GM18909 (cell line): ENCODE results near the gene SPOCK1.
"Not testable (repeated sequence)": the region's sequence is repeated elsewhere in the genome, so short reads cannot be mapped to it uniquely, and the experiment has no call there.

Experiments
- ATAC-seq: cut with Tn5 transposase; IDR thresholded peaks from one replicate; pipeline ENCODE4 v1.9.1; 2021; ENCODE audit warnings: mild to moderate bottlenecking; ENCODE audit not compliant: unreplicated experiment, poor library complexity

The SPOCK1 gene

GRCh38 chr5:137280656-137281055 lies 218.5 kb downstream of the SPOCK1 start:
- ATAC-seq = no peak

DNA sequence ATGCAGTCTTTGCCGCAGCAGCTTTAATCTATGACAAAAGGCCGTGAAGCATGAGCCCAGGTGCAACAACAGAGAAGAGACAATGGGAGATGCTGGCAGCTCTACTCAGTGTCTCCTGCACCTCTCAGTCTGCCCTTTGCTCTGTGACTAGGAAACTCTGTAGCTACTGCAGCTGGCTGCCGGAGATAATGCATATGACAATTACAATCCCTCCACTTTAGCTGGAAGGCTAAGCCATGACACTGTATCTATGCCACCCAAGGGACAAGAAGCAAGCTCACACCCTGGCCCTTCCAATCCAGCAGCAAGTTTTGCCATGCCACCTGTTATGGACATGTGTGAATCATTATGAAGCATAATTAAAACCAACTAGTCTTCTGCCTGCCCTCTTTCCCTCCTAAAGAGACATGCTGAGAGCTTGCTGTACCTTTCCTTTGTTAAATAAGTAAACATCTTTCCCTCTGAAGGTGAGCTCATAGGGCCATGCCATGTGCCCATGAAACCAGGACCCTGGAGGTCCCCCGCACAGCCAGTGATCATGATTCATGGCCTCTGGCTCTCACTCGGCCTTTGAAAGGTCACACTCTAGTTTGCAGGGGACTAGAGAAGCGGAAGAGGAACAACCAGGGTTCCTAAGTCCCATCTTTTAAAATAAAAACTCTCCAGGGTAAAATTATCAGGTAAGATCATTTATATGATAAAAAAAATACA lies 219.4 kb downstream of the SPOCK1 start:
- ATAC-seq = no peak

GRCh38 chr5:137278476-137278875 lies 220.7 kb downstream of the SPOCK1 start:
- no peak for ATAC-seq

- no peak for ATAC-seq
Observed at GRCh38 chr5:137275083-137275482, 224.0 kb downstream of the SPOCK1 start.

DNA sequence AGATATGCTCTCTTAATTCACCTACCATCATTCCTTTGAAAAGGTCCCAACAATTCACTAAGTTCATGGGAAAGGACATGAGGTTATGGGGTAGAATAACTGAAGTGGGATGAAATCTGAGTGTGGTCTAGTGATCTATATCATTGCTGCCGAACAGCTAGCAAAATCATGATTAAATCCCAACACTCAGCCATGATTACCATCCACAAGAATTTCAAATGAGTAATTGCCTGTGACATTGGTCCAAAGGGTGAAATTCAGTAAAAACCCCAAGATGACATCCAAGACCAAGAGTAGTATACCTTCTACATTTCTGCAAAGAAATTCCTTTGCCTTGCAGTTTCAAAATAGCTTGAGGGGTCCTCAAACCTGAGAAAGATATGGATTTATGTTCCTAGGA lies 225.6 kb downstream of the SPOCK1 start:
- no peak for ATAC-seq

GRCh38 chr5:137272831-137273230 lies 226.3 kb downstream of the SPOCK1 start:
- ATAC-seq = no peak

GRCh38 chr5:137269946-137270345 lies 229.2 kb downstream of the SPOCK1 start:
- ATAC-seq = no peak

GRCh38 chr5:137269274-137269673 lies 229.9 kb downstream of the SPOCK1 start:
- no peak for ATAC-seq

GRCh38 chr5:137268646-137269045 lies 230.5 kb downstream of the SPOCK1 start:
- no peak for ATAC-seq

DNA sequence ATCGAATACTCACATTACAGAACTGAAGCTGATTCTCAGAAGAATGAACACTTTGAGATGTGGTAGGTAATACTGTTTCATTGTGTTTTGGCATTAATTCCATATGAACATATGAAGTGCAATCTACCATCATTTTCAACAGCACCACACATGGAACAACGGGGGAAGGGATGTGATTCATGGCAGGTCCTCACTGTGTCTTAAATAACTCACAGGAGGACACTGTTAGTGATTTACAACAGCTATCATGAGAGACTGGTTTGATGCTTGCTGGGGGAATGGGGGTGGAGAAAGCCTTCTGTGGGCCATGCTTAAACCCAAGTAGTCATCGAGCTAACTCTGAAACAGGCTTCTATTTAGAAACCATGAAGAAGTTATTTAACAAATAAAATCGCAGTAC lies 232.9 kb downstream of the SPOCK1 start:
- ATAC-seq = no peak

GRCh38 chr5:137265457-137265856 lies 233.7 kb downstream of the SPOCK1 start:
- ATAC-seq = no peak

DNA sequence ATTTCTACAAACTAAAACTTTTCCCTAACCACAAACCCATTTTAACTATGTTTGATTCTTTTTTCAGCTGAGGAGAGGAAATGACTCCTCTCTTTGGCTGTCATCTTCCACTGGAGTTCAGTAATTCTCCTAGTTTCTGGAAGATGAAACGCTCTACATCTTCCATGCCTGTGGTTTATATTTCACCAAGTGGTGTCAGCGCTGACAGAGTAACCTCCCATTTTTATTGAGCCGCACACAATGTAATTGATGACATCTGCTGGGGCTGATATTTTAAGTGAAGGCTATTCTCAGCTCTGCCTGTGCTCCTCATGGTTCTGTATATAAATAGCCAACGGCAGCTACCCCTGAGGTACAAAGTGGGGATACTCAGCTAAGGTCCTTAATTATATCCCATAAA lies 234.6 kb downstream of the SPOCK1 start:
- no peak for ATAC-seq

- no peak for ATAC-seq
Observed at GRCh38 chr5:137264041-137264440, 235.1 kb downstream of the SPOCK1 start.

DNA sequence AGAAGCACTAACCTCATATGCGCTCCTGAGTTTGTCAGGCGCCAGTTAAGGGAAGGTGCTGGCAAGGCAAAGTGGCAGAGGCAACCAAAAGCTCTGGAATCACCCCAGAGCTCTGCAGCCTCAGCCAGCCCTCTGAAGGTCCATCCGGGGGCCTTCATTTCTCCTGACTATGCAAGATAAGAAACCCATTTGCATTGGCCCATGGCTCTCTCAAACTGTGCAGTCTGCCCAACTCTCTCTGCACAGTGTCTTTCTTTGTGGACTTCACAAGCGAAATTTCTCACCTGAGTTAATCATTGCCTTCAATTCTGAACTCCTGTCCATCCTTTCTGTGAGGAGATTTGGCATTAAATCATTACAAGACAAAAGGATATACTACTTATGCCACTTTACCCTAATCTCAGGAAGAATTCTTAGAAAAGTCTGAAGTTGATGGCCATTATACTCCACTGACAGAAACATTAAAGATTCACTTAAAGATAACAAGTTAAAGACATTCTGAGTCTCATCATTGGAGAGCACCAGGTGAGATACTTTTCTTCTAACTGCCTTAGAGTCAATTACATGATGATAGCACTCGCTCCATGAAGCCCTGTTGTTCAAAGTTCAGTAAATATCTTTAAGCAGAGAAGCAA lies 235.6 kb downstream of the SPOCK1 start:
- ATAC-seq = no peak

- ATAC-seq = no peak
Observed at GRCh38 chr5:137262818-137263217, 236.3 kb downstream of the SPOCK1 start.

GRCh38 chr5:137260820-137261695 lies 238.1 kb downstream of the SPOCK1 start:
- ATAC-seq = no peak

DNA sequence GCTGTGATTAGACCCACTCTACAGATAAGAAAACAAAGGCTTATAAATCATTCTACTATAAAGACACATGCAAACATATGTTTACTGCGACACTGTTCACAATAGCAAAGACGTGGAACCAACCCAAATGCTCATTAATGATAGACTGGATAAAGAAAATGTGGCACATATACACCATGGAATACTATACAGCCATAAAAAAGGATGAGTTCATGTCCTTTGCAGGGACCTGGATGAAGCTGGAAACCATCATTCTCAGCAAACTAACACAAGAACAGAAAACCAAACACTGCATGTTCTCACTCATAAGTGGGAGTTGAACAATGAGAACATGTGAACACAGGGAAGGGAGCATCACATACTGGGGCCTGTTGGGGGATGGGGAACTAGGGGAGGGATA lies 240.0 kb downstream of the SPOCK1 start:
- ATAC-seq = not testable (repeated sequence)

GRCh38 chr5:137254119-137255090 lies 244.7 kb downstream of the SPOCK1 start:
- no peak for ATAC-seq

GRCh38 chr5:137252512-137252911 lies 246.6 kb downstream of the SPOCK1 start:
- no peak for ATAC-seq

GRCh38 chr5:137250421-137250820 lies 248.7 kb downstream of the SPOCK1 start:
- no peak for ATAC-seq
